Measurements from ENCODE around the gene POMT2.
"Not testable (repeated sequence)": the region's sequence is repeated elsewhere in the genome, so short reads cannot be mapped to it uniquely, and the experiment has no call there.

POMT2 gene

DNA sequence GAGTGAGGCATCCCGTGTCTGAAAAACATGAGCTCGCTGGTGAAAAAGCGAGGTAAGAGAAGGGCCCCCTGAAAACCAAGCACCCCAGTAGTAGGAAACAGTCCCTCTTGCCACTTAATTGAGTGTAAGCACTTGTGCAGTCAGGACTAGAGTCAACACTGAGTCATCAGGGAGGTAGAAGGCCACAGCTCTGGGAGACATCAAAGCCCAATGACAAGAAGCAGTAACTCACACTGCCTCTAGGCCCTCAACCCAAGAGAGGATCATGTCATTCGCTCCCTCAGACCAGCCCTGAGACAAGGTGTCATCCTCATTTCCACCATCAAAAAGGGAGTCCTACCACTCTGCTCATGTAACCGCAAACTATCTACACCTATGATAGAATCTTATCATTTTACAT lies 17.8 kb downstream of the POMT2 start:
- Mint-ChIP-seq H3K27me3 (no peaks in the 10 kb centered on the region), H3K36me3 (ENCODE audit: low read depth) (peaks cover 33% of the 10 kb centered on the region), H3K9me3 (no peaks in the 10 kb centered on the region), H3K27ac (no peak overlapping the region), H3K4me3 (no peak overlapping the region), H3K4me1 (ENCODE audit: low read depth) (peaks cover 28% of the 10 kb centered on the region)
- intact Hi-C loops (cut with micrococcal nuclease): no loop called here

DNA sequence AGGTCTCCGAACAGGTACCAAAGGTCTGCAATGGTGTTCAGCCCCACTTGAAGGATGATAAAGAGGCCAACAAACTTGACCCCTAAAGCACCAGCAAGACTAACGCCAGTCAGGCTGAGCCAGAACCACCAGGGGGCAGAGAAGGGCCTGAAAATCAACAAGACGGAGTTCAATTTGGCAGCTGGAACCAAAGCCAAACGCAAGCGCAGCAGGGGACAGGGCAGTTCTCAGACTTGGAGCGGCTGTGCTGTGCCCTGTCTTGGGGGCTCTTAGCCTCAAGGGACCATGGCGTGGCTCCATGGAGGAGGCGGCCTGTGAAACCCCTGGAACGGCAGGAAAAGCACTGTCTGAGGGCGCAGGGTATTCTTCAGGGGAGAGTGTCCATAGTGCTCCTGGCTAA lies 19.6 kb downstream of the POMT2 start:
- no peak overlapping the region for H3K27ac Mint-ChIP-seq
- intact Hi-C loops (cut with micrococcal nuclease): loop anchor here (2.0 kb wide), 1 partner anchor 16 kb away; no protein-coding TSS in a partner anchor

DNA sequence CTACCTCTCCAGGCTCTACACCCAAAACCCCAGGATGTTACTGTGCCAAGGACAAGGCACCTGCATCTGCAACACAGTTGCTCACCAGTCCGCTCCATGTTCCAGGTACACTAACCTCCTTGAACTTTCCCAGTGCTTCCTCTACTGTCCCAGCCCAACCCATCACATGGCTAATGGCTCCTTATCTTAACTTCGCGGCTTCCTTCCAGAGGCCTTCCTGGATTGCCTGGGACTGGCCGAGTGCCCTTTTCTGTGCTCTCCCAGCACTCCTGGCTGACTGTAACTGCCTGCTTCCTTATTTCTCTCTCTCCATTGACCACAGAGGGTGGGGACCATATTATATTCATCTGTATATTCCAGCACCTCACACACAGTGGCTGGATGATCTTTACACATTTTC lies 20.9 kb downstream of the POMT2 start:
- no peak overlapping the region for H3K4me3 Mint-ChIP-seq
- intact Hi-C loops (cut with micrococcal nuclease): loop anchor here (2.0 kb wide), 2 partner anchors 17 to 251 kb away; no protein-coding TSS in a partner anchor
- no peaks in the 10 kb centered on the region for H3K27me3 Mint-ChIP-seq
- no peaks in the 10 kb centered on the region for H3K9me3 Mint-ChIP-seq
- peak overlapping the region; percentile 24 for H3K27ac Mint-ChIP-seq
- H3K36me3 Mint-ChIP-seq (ENCODE audit: low read depth): peaks cover 52% of the 10 kb centered on the region
- peaks cover 28% of the 10 kb centered on the region for H3K4me1 Mint-ChIP-seq (ENCODE audit: low read depth)

More for the DNA sequence above, 19.6 kb downstream of the POMT2 start:
- Mint-ChIP-seq H3K36me3 (ENCODE audit: low read depth) (peaks cover 49% of the 10 kb centered on the region), H3K4me3 (no peak overlapping the region), H3K9me3 (no peaks in the 10 kb centered on the region), H3K4me1 (ENCODE audit: low read depth) (peaks cover 28% of the 10 kb centered on the region), H3K27me3 (no peaks in the 10 kb centered on the region)

DNA sequence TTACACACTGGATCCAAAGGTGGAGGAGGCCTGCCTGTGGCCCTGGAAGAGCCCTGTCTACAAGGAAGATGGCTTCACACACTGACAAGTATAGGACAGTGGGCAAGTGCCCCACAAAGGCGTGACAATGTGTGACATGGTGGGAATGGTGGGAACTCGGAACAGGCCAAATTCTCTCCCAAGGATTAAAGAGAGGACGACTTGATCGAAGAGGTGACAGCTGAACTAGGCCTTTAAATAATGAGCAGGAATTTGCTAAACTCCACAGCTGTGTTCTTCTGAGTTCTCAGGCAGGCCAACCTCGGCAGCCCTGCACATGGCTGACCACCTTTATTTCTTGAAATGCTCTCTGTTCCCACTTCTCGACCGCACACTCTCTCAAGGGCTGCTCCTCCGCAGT lies 23.8 kb downstream of the POMT2 start:
- peaks cover 43% of the 10 kb centered on the region for H3K36me3 Mint-ChIP-seq (ENCODE audit: low read depth)
- no peaks in the 10 kb centered on the region for H3K27me3 Mint-ChIP-seq
- H3K4me3 Mint-ChIP-seq: no peak overlapping the region
- peaks cover 11% of the 10 kb centered on the region for H3K4me1 Mint-ChIP-seq (ENCODE audit: low read depth)
- intact Hi-C loops (cut with micrococcal nuclease): no loop called here
- no peak overlapping the region for H3K27ac Mint-ChIP-seq
- H3K9me3 Mint-ChIP-seq: no peaks in the 10 kb centered on the region

DNA sequence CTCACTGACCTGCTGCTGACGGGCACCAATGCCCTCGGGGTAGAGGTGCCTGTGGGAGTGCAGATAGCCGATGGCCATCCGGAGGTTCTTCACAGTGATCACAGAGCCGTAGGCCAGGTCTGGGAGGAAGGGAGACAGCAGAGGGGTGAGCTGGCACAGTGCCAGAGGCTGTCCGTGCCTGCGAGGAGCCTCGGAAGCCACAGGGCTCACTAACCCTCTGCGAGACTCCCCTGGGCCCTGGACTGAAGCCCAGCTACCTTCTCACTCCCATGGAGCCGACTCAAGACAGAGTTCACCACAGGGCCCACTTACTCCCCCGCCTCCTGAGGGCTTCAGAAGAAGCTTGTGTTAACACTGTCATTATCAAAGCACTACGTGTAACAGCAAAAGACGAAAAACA lies 24.5 kb downstream of the POMT2 start:
- H3K4me3 Mint-ChIP-seq: no peak overlapping the region
- no peaks in the 10 kb centered on the region for H3K9me3 Mint-ChIP-seq
- intact Hi-C loops (cut with micrococcal nuclease): no loop called here
- peaks cover 43% of the 10 kb centered on the region for H3K36me3 Mint-ChIP-seq (ENCODE audit: low read depth)
- H3K27ac Mint-ChIP-seq: no peak overlapping the region
- peaks cover 11% of the 10 kb centered on the region for H3K4me1 Mint-ChIP-seq (ENCODE audit: low read depth)
- H3K27me3 Mint-ChIP-seq: no peaks in the 10 kb centered on the region

DNA sequence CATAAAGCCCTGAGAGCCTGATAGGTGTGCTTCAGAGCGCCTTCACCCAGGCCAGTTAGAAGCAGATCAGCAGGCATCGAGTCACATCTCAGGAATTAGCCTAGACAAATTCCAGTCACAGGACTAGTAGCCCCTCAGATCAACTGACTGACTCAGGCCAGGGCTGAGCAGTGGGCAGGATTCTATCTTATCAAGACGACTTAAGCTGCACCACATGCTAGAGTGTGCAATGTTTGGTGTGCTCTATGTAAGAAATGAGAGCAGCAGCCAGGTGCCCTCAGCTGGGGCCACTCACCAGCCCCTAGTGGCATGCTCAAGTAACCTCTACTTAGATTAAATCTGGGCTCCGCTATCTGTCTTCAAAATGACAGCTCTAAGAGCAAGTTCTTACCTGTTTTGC lies 30.0 kb downstream of the POMT2 start:
- intact Hi-C loops (cut with micrococcal nuclease): no loop called here
- H3K36me3 Mint-ChIP-seq (ENCODE audit: low read depth): peaks cover 42% of the 10 kb centered on the region
- no peak overlapping the region for H3K27ac Mint-ChIP-seq
- H3K27me3 Mint-ChIP-seq: no peaks in the 10 kb centered on the region
- no peak overlapping the region for H3K4me3 Mint-ChIP-seq
- H3K4me1 Mint-ChIP-seq (ENCODE audit: low read depth): peaks cover 8% of the 10 kb centered on the region
- H3K9me3 Mint-ChIP-seq: no peaks in the 10 kb centered on the region

DNA sequence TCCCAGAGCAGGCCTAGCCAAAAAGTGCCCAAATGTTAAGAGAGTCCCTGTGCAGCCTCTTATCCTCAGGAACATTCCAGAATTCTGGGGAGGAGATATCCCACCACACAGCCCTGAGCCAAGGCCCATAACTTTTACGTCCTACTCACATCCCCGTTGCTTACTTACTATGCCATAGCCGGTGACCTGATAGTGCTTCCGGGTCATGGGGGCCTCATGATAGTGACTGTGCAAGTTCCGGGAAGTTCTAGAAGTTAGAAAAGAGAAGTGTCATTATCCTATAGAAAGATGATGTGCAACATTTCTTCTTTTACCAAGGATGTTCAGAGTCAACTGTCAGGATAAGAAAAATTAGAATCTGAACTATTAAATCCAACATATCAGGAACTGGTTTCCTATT lies 34.1 kb downstream of the POMT2 start:
- Mint-ChIP-seq H3K27ac (no peak overlapping the region), H3K36me3 (ENCODE audit: low read depth) (peaks cover 55% of the 10 kb centered on the region), H3K4me1 (ENCODE audit: low read depth) (peaks cover 8% of the 10 kb centered on the region), H3K27me3 (no peaks in the 10 kb centered on the region), H3K9me3 (no peaks in the 10 kb centered on the region), H3K4me3 (no peak overlapping the region)
- intact Hi-C loops (cut with micrococcal nuclease): no loop called here

DNA sequence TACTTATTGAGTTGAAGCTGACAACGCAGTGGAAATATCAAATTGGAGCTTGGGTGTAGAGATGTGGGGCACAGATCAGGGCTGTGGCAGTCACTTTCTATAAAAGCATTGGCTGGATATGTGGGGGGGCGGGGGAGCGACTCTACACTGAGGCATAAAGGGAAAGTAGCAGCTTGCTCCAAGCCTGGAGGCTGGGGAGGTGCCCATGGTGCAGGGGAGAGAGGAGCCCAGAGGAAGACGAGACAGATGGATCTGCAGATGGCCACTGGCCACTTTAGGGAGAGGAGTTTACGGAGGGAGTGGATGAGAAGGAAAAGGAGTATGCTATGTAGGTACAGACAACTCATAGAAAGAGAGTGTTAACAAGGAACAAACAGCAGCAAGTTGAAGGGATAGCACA lies 36.2 kb downstream of the POMT2 start:
- H3K27me3 Mint-ChIP-seq: no peaks in the 10 kb centered on the region
- H3K4me3 Mint-ChIP-seq: no peak overlapping the region
- H3K36me3 Mint-ChIP-seq (ENCODE audit: low read depth): peaks cover 60% of the 10 kb centered on the region
- no peaks in the 10 kb centered on the region for H3K9me3 Mint-ChIP-seq
- peaks cover 8% of the 10 kb centered on the region for H3K4me1 Mint-ChIP-seq (ENCODE audit: low read depth)
- no peak overlapping the region for H3K27ac Mint-ChIP-seq
- intact Hi-C loops (cut with micrococcal nuclease): no loop called here

DNA sequence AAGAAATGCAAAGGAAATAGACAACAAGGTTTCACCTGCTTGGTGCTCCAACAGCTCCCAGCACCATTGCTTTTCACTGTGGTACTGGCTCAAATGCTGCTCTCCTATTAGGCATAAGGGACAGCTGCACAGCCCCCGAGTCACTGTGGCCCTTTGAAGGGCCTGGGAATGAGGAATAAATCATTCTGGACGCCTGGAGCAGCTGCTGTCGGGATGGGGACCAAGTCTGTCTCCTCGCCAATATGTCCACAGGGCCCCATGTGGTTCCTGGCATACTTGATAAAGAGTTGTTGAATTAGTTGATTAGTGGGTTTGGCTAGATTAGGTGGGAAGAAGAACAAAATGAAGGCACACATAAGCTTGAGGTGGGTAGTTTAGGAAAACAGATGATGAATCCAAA lies 36.6 kb downstream of the POMT2 start:
- no peaks in the 10 kb centered on the region for H3K9me3 Mint-ChIP-seq
- no peaks in the 10 kb centered on the region for H3K27me3 Mint-ChIP-seq
- intact Hi-C loops (cut with micrococcal nuclease): no loop called here
- H3K4me1 Mint-ChIP-seq (ENCODE audit: low read depth): peaks cover 8% of the 10 kb centered on the region
- no peak overlapping the region for H3K27ac Mint-ChIP-seq
- peaks cover 64% of the 10 kb centered on the region for H3K36me3 Mint-ChIP-seq (ENCODE audit: low read depth)
- no peak overlapping the region for H3K4me3 Mint-ChIP-seq

DNA sequence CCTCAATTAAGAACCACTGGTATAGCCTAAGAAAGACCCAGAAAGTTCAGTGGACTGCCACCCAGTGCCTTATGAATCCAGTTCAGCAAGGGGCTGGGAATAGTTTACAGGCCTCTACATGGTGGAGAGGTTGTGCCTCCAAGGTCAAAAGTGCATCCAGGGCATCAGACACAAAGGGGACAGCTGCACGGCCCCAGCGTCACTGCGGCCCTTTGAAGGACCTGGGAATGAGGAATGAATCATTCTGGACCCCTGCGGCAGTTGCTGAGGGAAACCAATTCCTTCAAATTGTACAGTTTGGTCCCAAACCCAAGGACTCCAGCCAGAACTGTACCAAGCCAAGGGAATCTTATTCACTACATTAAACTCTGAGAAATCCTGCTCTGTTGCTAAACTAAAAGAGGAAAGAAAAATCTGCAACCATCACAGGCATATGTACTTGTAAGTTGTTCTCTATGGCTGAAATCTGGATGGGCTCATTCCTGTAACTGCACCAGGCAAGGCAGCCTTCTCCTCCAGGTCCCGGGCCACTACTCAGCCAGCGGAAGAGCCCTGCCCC lies 38.8 kb downstream of the POMT2 start:
- H3K27ac Mint-ChIP-seq: no peak overlapping the region
- peaks cover 7% of the 10 kb centered on the region for H3K4me1 Mint-ChIP-seq (ENCODE audit: low read depth)
- H3K36me3 Mint-ChIP-seq (ENCODE audit: low read depth): peaks cover 72% of the 10 kb centered on the region
- H3K9me3 Mint-ChIP-seq: no peaks in the 10 kb centered on the region
- no peak overlapping the region for H3K4me3 Mint-ChIP-seq
- intact Hi-C loops (cut with micrococcal nuclease): no loop called here
- H3K27me3 Mint-ChIP-seq: no peaks in the 10 kb centered on the region

DNA sequence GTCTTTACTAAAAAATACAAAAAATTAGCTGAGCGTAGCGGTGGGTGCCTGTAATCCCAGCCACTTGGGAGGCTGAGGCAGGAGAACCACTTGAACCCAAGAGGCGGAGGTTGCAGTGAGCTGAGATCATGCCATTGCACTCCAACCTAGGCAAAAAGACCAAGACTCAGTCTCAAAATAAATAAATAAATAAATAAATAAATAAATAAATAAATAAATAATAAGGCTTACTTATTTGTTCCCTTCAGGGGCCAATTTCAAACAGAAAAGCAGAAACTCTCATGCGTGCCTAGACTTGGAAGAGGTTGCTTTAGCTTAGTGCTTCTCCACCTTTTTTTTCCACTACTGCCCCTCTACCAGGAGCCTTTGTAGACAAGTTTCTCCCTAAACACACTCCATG lies 39.8 kb downstream of the POMT2 start:
- H3K27me3 Mint-ChIP-seq; H3K27ac Mint-ChIP-seq; H3K4me3 Mint-ChIP-seq; H3K4me1 Mint-ChIP-seq (ENCODE audit: low read depth); intact Hi-C loops (cut with micrococcal nuclease); H3K9me3 Mint-ChIP-seq: not testable (repeated sequence)
- peaks cover 67% of the 10 kb centered on the region for H3K36me3 Mint-ChIP-seq (ENCODE audit: low read depth)

DNA sequence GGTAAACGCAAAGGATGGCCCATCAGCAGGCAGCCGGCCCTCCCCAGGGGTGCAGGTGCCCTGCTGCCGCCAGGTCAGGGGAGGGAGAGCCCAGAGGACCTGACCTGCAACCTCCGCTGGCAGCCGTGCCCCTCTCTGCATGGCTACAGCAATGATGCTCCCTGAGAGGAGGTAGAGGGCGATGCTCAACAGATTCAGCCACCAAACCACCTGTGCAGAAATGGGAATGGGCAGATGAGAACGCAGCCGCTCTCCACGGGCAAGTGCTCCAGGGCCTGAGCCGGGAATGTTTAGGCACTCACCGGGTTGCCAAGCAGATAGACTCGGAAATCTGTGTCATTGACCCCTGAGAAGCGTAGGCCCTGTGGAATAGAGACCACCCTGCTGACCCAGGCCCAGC lies 41.0 kb downstream of the POMT2 start:
- no peak overlapping the region for H3K4me3 Mint-ChIP-seq
- intact Hi-C loops (cut with micrococcal nuclease): no loop called here
- H3K27ac Mint-ChIP-seq: no peak overlapping the region
- no peaks in the 10 kb centered on the region for H3K9me3 Mint-ChIP-seq
- H3K36me3 Mint-ChIP-seq (ENCODE audit: low read depth): peaks cover 55% of the 10 kb centered on the region
- no peaks in the 10 kb centered on the region for H3K27me3 Mint-ChIP-seq
- H3K4me1 Mint-ChIP-seq (ENCODE audit: low read depth): no peaks in the 10 kb centered on the region

DNA sequence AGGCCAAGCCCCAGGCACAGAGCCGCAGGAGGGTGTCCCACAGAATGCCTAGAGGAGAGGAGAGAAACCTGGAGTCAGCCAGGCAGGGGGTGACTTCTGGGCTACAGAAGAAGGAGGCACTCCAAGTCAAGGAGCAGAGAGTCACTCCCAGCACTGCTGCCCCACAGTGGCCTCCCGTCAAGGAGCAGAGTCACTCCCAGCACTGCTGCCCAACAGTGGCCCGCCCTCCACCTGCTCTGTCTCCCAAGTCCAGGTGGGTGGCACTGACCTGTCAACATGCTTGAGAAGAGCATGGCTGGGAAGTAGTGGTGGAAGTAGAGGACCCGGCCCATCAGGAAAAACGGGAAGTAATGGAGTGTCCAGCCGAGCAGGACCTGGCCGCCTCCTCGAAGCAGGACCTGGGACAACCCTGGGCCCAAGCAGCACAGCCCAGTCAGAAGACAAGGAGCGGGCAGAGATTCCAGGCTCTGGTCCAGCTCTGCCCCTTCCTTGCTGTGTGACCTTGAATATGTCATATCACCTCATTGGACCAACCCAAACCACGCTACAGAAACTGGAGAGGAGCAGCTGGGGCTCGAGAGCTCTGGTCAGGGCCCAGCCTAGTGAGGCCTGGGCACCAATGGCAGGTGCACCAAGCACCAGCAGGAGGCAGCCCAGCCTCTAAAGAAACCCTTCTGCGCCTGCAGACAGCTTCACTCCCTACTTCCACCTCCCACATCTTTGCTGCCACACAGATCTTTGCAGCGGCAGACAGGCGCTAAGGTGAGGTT lies 42.0 kb downstream of the POMT2 start:
- peaks cover 44% of the 10 kb centered on the region for H3K36me3 Mint-ChIP-seq (ENCODE audit: low read depth)
- no peaks in the 10 kb centered on the region for H3K4me1 Mint-ChIP-seq (ENCODE audit: low read depth)
- no peaks in the 10 kb centered on the region for H3K27me3 Mint-ChIP-seq
- H3K9me3 Mint-ChIP-seq: no peaks in the 10 kb centered on the region
- no peak overlapping the region for H3K4me3 Mint-ChIP-seq
- no peak overlapping the region for H3K27ac Mint-ChIP-seq
- intact Hi-C loops (cut with micrococcal nuclease): no loop called here

DNA sequence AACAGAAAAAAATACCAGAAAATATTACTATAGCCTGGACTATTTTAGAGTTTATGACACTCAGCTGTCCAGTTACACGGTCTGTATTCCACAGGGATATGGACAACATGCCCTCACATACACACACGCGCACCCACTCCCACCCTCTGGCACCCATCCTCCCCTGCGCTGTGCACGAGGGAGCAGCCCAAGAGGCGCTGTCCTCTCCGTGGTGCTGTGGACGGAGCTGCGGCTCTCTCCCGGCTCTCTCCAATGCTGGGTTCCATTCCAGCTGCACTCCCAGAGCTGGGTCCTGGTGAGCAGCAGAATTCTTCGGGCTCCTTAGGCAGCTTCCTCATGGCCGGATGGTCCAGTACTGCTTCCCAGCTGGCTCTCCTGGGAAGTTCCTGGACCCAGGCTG lies 43.7 kb downstream of the POMT2 start:
- intact Hi-C loops (cut with micrococcal nuclease): no loop called here
- Mint-ChIP-seq H3K9me3 (no peaks in the 10 kb centered on the region), H3K27ac (no peak overlapping the region), H3K36me3 (ENCODE audit: low read depth) (peaks cover 40% of the 10 kb centered on the region), H3K4me1 (ENCODE audit: low read depth) (no peaks in the 10 kb centered on the region), H3K27me3 (peaks cover 10% of the 10 kb centered on the region), H3K4me3 (no peak overlapping the region)
